H1 (cell line): ENCODE data around the gene BCL2L13. TPM values are rescaled to one million over a fixed set of nuclear protein-coding genes. Genes with fewer than 3 reads are reported as not detected.

Experiments
- CTCF ChIA-PET: fragments of 300-600 bp; sonication (Branson Sonifier 250); formaldehyde crosslinking; loops from one replicate; lab custom pipeline; 2021; ENCODE audit not compliant: partially characterized antibody; lab: Charles Lee
- POLR2A ChIA-PET: fragments of 300-600 bp; sonication (Branson Sonifier 250); formaldehyde crosslinking; loops from one replicate; lab custom pipeline; 2021; ENCODE audit warnings: inconsistent platforms; ENCODE audit not compliant: partially characterized antibody; lab: Charles Lee
- DNase-seq, 2 experiments: peaks; one replicate each; pipeline versions ENCODE4 v3.0.0 to v3.0.0-alpha.2; 2010 to 2022; ENCODE audit warnings: low spot score in 2 of 2, low read depth in 1 of 2, mixed read lengths in 1 of 2
- FAIRE-seq: peaks from 2 replicates; lab custom pipeline; 2011; peaks lifted over from hg19 to GRCh38; lab: Jason Lieb, UNC
- H2AFZ ChIP-seq: 2 replicates; pipeline ENCODE4 v1.8.1; 2012; ENCODE audit warnings: low read length, inconsistent platforms
- H2AK5ac ChIP-seq: 2 replicates; pipeline ENCODE4 v1.6.1; 2013; ENCODE audit warnings: low read depth, low read length
- H2BK120ac ChIP-seq: replicated peaks from 2 replicates; pipeline ENCODE3; 2013; ENCODE audit warnings: low read depth, low read length, inconsistent platforms
- H2BK12ac ChIP-seq: 2 replicates; pipeline ENCODE4 v1.6.1; 2013; ENCODE audit warnings: low read depth, low read length
- H2BK15ac ChIP-seq: 2 replicates; pipeline ENCODE4 v1.6.1; 2013; ENCODE audit warnings: low read length
- H2BK20ac ChIP-seq: 2 replicates; pipeline ENCODE4 v1.6.1; 2013; ENCODE audit warnings: low read length
- H2BK5ac ChIP-seq: 2 replicates; pipeline ENCODE4 v1.6.1; 2013; ENCODE audit warnings: low read depth, low read length
- H3K14ac ChIP-seq: 2 replicates; pipeline ENCODE4 v1.6.1; 2013; ENCODE audit warnings: inconsistent platforms; ENCODE audit not compliant: insufficient read length
- H3K18ac ChIP-seq: 2 replicates; pipeline ENCODE4 v1.6.1; 2013; ENCODE audit warnings: low read length; ENCODE audit errors: extremely low read depth
- H3K23ac ChIP-seq: 2 replicates; pipeline ENCODE4 v1.6.1; 2013; ENCODE audit warnings: inconsistent platforms; ENCODE audit not compliant: insufficient read length
- H3K23me2 ChIP-seq: 2 replicates; pipeline ENCODE4 v1.6.1; 2013; ENCODE audit warnings: low read depth, low read length
- H3K27ac ChIP-seq: 2 replicates; pipeline ENCODE4 v1.6.1; 2011; ENCODE audit warnings: low read depth, low read length, inconsistent platforms
- H3K27me3 ChIP-seq, 4 experiments: replicated peaks in 1 of 4; 1 replicate in 1 of 4; 2 replicates in 3 of 4; pipeline versions ENCODE4 v1.6.1 to v1.8.1; 2011 to 2013; ENCODE audit warnings: low read length in 3 of 4, mild to moderate bottlenecking in 3 of 4, inconsistent platforms in 2 of 4, mixed read lengths in 2 of 4, moderate library complexity in 1 of 4; ENCODE audit not compliant: control insufficient read depth in 3 of 4, insufficient read depth in 3 of 4; ENCODE audit errors: extremely low read depth in 1 of 4
- H3K36me3 ChIP-seq, 4 experiments: 2 replicates each; pipeline versions ENCODE4 v1.6.1 to v1.8.1; 2011 to 2013; ENCODE audit warnings: mild to moderate bottlenecking in 4 of 4, low read length in 3 of 4, moderate library complexity in 2 of 4, control low read depth in 1 of 4, inconsistent platforms in 1 of 4; ENCODE audit not compliant: insufficient read depth in 4 of 4, control insufficient read depth in 2 of 4
- H3K4ac ChIP-seq: replicated peaks from 2 replicates; pipeline ENCODE3; 2013; ENCODE audit warnings: low read length, low read depth, mixed read lengths, inconsistent platforms; ENCODE audit not compliant: insufficient read length
- H3K4me1 ChIP-seq, 4 experiments: replicated peaks in 1 of 4; 1 replicate in 1 of 4; 2 replicates in 3 of 4; pipeline versions ENCODE4 v1.6.1 to v1.8.1; 2011 to 2013; ENCODE audit warnings: low read length in 3 of 4, inconsistent platforms in 2 of 4, mixed read lengths in 1 of 4; ENCODE audit not compliant: insufficient read depth in 4 of 4, control insufficient read depth in 3 of 4
- H3K4me2 ChIP-seq, 2 experiments: 2 replicates each; pipeline versions ENCODE4 v1.6.1 to v1.8.1; 2011 to 2013; ENCODE audit warnings: low read depth in 2 of 2, low read length in 2 of 2, control low read depth in 1 of 2, inconsistent platforms in 1 of 2, mild to moderate bottlenecking in 1 of 2; ENCODE audit not compliant: insufficient read depth in 1 of 2
- H3K4me3 ChIP-seq, 4 experiments: fragments of 200-600, 300-600 bp in 1 of 4; sonication (generic), shearing (Covaris generic), sonication (Bioruptor Twin) in 1 of 4; 2 replicates each; pipeline versions ENCODE4 v1.5.1 to v1.8.1; 2011 to 2016; ENCODE audit warnings: low read length in 4 of 4, low read depth in 3 of 4, control low read depth in 2 of 4, inconsistent platforms in 2 of 4, mild to moderate bottlenecking in 2 of 4, mixed read lengths in 1 of 4, moderate library complexity in 1 of 4; ENCODE audit not compliant: insufficient read depth in 2 of 4; ENCODE audit errors: extremely low read depth in 1 of 4
- H3K56ac ChIP-seq: replicated peaks from 2 replicates; pipeline ENCODE3; 2013; ENCODE audit warnings: low read depth, mild to moderate bottlenecking, mixed read lengths, low read length, inconsistent platforms; ENCODE audit not compliant: insufficient read length
- H3K79me1 ChIP-seq: 2 replicates; pipeline ENCODE4 v1.6.1; 2013; ENCODE audit warnings: low read depth, low read length, control low read depth
- H3K79me2 ChIP-seq, 2 experiments: 2 replicates each; pipeline versions ENCODE4 v1.6.1 to v1.8.1; 2012 to 2013; ENCODE audit warnings: low read length in 2 of 2, mild to moderate bottlenecking in 2 of 2, inconsistent platforms in 1 of 2; ENCODE audit not compliant: insufficient read depth in 2 of 2, control insufficient read depth in 1 of 2
- H3K9ac ChIP-seq, 4 experiments: replicated peaks in 1 of 4; 1 replicate in 1 of 4; 2 replicates in 3 of 4; pipeline versions ENCODE4 v1.6.1 to v1.8.1; 2011 to 2013; ENCODE audit warnings: low read depth in 3 of 4, low read length in 3 of 4, control low read depth in 2 of 4, mild to moderate bottlenecking in 2 of 4, moderate library complexity in 2 of 4, inconsistent platforms in 1 of 4; ENCODE audit errors: extremely low read depth in 1 of 4
- H3K9me3 ChIP-seq, 2 experiments: 2 replicates each; pipeline versions ENCODE4 v1.6.1 to v1.8.1; 2012 to 2013; ENCODE audit warnings: mild to moderate bottlenecking in 2 of 2, moderate library complexity in 2 of 2, control low read depth in 1 of 2, inconsistent platforms in 1 of 2, low read depth in 1 of 2, low read length in 1 of 2, mixed read lengths in 1 of 2; ENCODE audit not compliant: insufficient read depth in 2 of 2
- H4K20me1 ChIP-seq, 2 experiments: replicated peaks in 1 of 2; 2 replicates each; pipeline versions ENCODE3 to v1.8.1; 2011 to 2013; ENCODE audit warnings: inconsistent platforms in 2 of 2, low read length in 2 of 2, mild to moderate bottlenecking in 1 of 2; ENCODE audit not compliant: insufficient read depth in 2 of 2, control insufficient read depth in 1 of 2
- H4K5ac ChIP-seq: 2 replicates; pipeline ENCODE4 v1.6.1; 2013; ENCODE audit warnings: low read length, low read depth, mixed read lengths, inconsistent platforms; ENCODE audit not compliant: insufficient read length
- H4K8ac ChIP-seq: 2 replicates; pipeline ENCODE4 v1.8.0; 2013; ENCODE audit warnings: mild to moderate bottlenecking, moderate library complexity, low read length, inconsistent platforms; ENCODE audit not compliant: insufficient read depth; ENCODE audit errors: extremely low read depth
- H4K91ac ChIP-seq: replicated peaks from 2 replicates; pipeline ENCODE3; 2013; ENCODE audit warnings: low read length, mixed read lengths, inconsistent platforms; ENCODE audit not compliant: insufficient read length
- CBX5 ChIP-seq: fragments of 300-800, 300-1000 bp; sonication (generic); IDR thresholded peaks from 2 replicates; pipeline ENCODE4 v1.7.1; 2016; ENCODE audit warnings: antibody characterized with exemption, low read length, low read depth
- CEBPB ChIP-seq: IDR thresholded peaks from 2 replicates; pipeline ENCODE4 v1.6.1; 2012; ENCODE audit warnings: low read depth, low read length
- EGR1 ChIP-seq: IDR thresholded peaks from 2 replicates; pipeline ENCODE4 v1.6.1; 2011; ENCODE audit warnings: low read depth, low read length, borderline replicate concordance
- EP300 ChIP-seq, 2 experiments: IDR thresholded peaks; 1 replicate in 1 of 2; 2 replicates in 1 of 2; pipeline ENCODE4 v1.6.1; 2011 to 2012; ENCODE audit warnings: low read depth in 2 of 2, low read length in 2 of 2, mild to moderate bottlenecking in 2 of 2, borderline replicate concordance in 1 of 2, inconsistent platforms in 1 of 2, moderate library complexity in 1 of 2
- HDAC2 ChIP-seq, 2 experiments: fragments of 300-600 bp in 1 of 2; sonication (generic) in 1 of 2; IDR thresholded peaks; 2 replicates each; pipeline ENCODE4 v1.6.1; 2011 to 2012; ENCODE audit warnings: low read depth in 2 of 2, low read length in 2 of 2, mild to moderate bottlenecking in 2 of 2, moderate library complexity in 2 of 2, borderline replicate concordance in 1 of 2, inconsistent platforms in 1 of 2
- JUND ChIP-seq: IDR thresholded peaks from 2 replicates; pipeline ENCODE4 v1.6.1; 2011; ENCODE audit warnings: mild to moderate bottlenecking, improper control_type of control experiment, low read length
- KDM5A ChIP-seq: fragments of 200-600 bp; IDR thresholded peaks from 2 replicates; pipeline ENCODE4 v1.7.1; 2012; ENCODE audit warnings: mild to moderate bottlenecking, low read length, inconsistent platforms, mixed read lengths
- NRF1 ChIP-seq: IDR thresholded peaks from 2 replicates; pipeline ENCODE4 v1.6.1; 2011; ENCODE audit warnings: mild to moderate bottlenecking, low read depth, low read length, improper control_type of control experiment
- SAP30 ChIP-seq: fragments of 300-600 bp; sonication (generic); IDR thresholded peaks from 2 replicates; pipeline ENCODE4 v1.7.1; 2012; ENCODE audit warnings: low read length, moderate library complexity, mild to moderate bottlenecking, inconsistent platforms; ENCODE audit not compliant: insufficient read depth, insufficient replicate concordance
- SIN3A ChIP-seq, 2 experiments: IDR thresholded peaks in 1 of 2; conservative IDR thresholded peaks in 1 of 2; 2 replicates each; pipeline ENCODE4 v1.6.1; 2011 to 2012; ENCODE audit warnings: low read length in 2 of 2, improper control_type of control experiment in 1 of 2, low read depth in 1 of 2, mild to moderate bottlenecking in 1 of 2
- SUZ12 ChIP-seq: fragments of 200-600 bp; sonication (generic); IDR thresholded peaks from 2 replicates; pipeline ENCODE4 v1.6.1; 2012; ENCODE audit warnings: mild to moderate bottlenecking, inconsistent platforms, low read length, moderate library complexity, mixed read lengths
- TAF7 ChIP-seq: optimal IDR thresholded peaks from 2 replicates; pipeline ENCODE3; 2011; ENCODE audit warnings: low read depth, mild to moderate bottlenecking, inconsistent platforms, low read length, moderate library complexity, borderline replicate concordance
- TCF12 ChIP-seq: IDR thresholded peaks from 2 replicates; pipeline ENCODE4 v1.6.1; 2011; ENCODE audit warnings: low read depth, mild to moderate bottlenecking, low read length
- ZNF274 ChIP-seq: IDR thresholded peaks from 2 replicates; pipeline ENCODE4 v1.7.0; 2012; ENCODE audit warnings: low read length, borderline replicate concordance; ENCODE audit errors: extremely low read depth
- WGBS, 2 experiments: shearing (Covaris generic) in 1 of 2; methylation state at CpG; one replicate each; pipeline versions ENCODE4 v1.1.6 to v1.1.7; 2013 to 2015; ENCODE audit warnings: low lambda C conversion rate in 2 of 2, mixed read lengths in 2 of 2, inconsistent platforms in 1 of 2, low coverage in 1 of 2, missing lambda C conversion rate in 1 of 2; ENCODE audit not compliant: insufficient replicate concordance in 2 of 2, insufficient coverage in 1 of 2, insufficient read length in 1 of 2; ENCODE audit errors: extremely low coverage in 1 of 2, missing lambda C conversion rate in 1 of 2; 5-methylcytosine and 5-hydroxymethylcytosine counted together
- polyA plus RNA-seq, 7 experiments: library from polyadenylated mRNA; depleted of rRNA in 3 of 7; stranded (reverse) in 5 of 7; unstranded in 2 of 7; fragments of >200 nt in 5 of 7; fragments of 200-250 nt in 2 of 7; gene quantifications; 1 replicate in 5 of 7; 2 replicates in 1 of 7; 4 replicates in 1 of 7; pipeline versions ENCODE4 v1.2.1 to v1.2.3, GENCODE V29; 2011 to 2013; ENCODE audit warnings: missing spikeins in 2 of 7, mixed read lengths in 2 of 7
- total RNA-seq: library from RNA; stranded (reverse); fragmentation: NEBNext Ultra II Directional; extraction: Animal tissue kit (Norgen Biotek cat#: 25700); gene quantifications from 2 replicates; pipeline ENCODE4 v1.2.1, GENCODE V29; 2021

The BCL2L13 gene
- total and polyA plus RNA-seq, 2 of the 8 experiments (the other 6 are each of a cell fraction or from before 2014, with no cell fraction given): 20.7 to 35.0 TPM

DNA sequence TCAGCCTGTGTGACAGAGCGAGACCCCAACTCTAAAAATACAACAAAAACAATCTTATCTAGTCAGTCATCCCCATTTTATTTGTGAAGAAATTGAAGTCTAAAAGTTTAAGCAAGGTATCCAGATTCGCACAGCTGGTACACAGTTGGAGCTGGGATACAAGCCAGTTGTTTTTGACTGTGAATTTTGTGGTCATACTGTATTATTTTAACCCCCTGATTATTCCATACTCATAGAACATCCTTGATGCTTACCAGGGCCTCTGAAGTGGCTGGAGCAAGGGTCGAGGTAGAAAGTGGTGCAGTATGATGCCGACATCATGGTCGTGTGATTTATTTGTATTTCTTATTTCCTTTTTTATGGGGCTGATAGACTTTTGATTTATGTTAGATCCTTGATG lies 85.7 kb downstream of the BCL2L13 start:
- H2BK12ac ChIP-seq: no peak overlapping the region
- H3K23ac ChIP-seq: no peak overlapping the region
- no peaks in the 10 kb centered on the region for H3K4me1 ChIP-seq
- no peak overlapping the region for H2BK120ac ChIP-seq
- H3K9ac ChIP-seq: no peak overlapping the region
- no peaks in the 10 kb centered on the region for H3K23me2 ChIP-seq
- no peak overlapping the region for H4K8ac ChIP-seq
- no peak overlapping the region for H3K27ac ChIP-seq
- H2AK5ac ChIP-seq: no peak overlapping the region
- H3K4ac ChIP-seq: no peak overlapping the region
- H3K4me3 ChIP-seq: no peak overlapping the region
- no peaks in the 10 kb centered on the region for H4K20me1 ChIP-seq
- no peaks in the 10 kb centered on the region for H3K9me3 ChIP-seq
- no peaks in the 10 kb centered on the region for H3K27me3 ChIP-seq
- H2BK20ac ChIP-seq: no peak overlapping the region
- WGBS, 2 experiments: 92% methylated on average over 5 of the region's 5 CpGs; no CpG with 5 or more reads in 1 of the 2 experiments
- H3K36me3 ChIP-seq: peaks cover 0 to 5% (median 3%) of the 10 kb centered on the region in 4 experiments; a peak in 4 of 8 replicates
- ChIA-PET POLR2A (no interaction called here), CTCF (interaction anchor here (1.0 kb wide), 2 partner anchors 49 to 61 kb away, joined by 3 read pairs; no protein-coding TSS in a partner anchor)
- no peak overlapping the region for H2AFZ ChIP-seq
- DNase-seq (no peak), FAIRE-seq (no peak)
- H3K56ac ChIP-seq: no peak overlapping the region
- no peak overlapping the region for H2BK5ac ChIP-seq
- no peak overlapping the region for H4K5ac ChIP-seq
- H4K91ac ChIP-seq: no peak overlapping the region
- no peaks in the 10 kb centered on the region for H3K79me2 ChIP-seq
- H3K14ac ChIP-seq: no peak overlapping the region
- H2BK15ac ChIP-seq: no peak overlapping the region
- no peaks in the 10 kb centered on the region; the same call in 1 of the 2 replicates for H3K79me1 ChIP-seq
- no peak overlapping the region for H3K4me2 ChIP-seq
- H3K18ac ChIP-seq: no peak overlapping the region
- no peak for TF ChIP-seq SIN3A (conservative IDR thresholded peaks at IDR 0.05 in 1 of 2, IDR thresholded peaks at IDR 0.05 in 1 of 2; ENCODE audit: low read depth in 1 of 2, low read length in 2 of 2)
- no peak for TF ChIP-seq KDM5A
- no peak for TF ChIP-seq SAP30
- no peak for TF ChIP-seq JUND
- no peak for TF ChIP-seq CBX5
- TF ChIP-seq EGR1: no peak
- TF ChIP-seq TCF12: no peak
- TF ChIP-seq NRF1: no peak
- TF ChIP-seq ZNF274: no peak
- TF ChIP-seq TAF7: no peak
- TF ChIP-seq SUZ12: no peak
- TF ChIP-seq EP300 (IDR thresholded peaks at IDR 0.05; ENCODE audit: borderline replicate concordance in 1 of 2, low read depth in 2 of 2, low read length in 2 of 2): no peak
- no peak for TF ChIP-seq CEBPB
- no peak for TF ChIP-seq HDAC2 (IDR thresholded peaks at IDR 0.05; ENCODE audit: borderline replicate concordance in 1 of 2, low read depth in 2 of 2, low read length in 2 of 2)
